ENCODE results near the gene YIPF2.

YIPF2 gene

DNA sequence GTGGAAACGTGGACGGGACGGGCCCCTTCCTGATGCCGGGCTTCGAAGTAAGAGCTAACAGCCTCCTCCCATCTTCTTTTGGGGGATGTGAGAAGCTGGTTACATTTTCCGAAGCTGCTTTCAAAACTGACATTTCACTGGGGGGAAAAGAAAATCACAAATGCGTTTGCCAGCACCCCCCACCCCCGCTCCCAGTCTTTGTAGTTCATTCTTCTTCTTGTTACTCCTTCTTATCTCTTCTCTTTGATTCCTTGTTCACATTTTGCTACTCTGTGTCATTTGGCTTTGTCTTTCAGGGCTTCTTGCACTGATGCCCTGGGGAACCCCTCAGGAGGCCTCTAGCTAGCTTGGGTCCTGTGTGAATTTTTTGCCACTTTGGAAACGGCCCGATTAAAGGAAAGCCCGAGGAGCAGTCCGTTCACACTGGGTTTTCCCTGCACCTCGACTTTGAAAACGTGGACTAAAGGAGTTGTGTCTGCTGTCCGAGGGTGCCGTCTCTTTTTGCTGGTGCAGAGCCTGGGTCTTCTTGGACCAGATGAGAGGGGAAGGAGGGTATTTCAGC, 55.8 kb downstream of the YIPF2 start:
- no peak for DNase-seq
